CD4-positive, alpha-beta T cell treated with Interleukin-17A for 1 hour (primary cell): ENCODE measurements around the gene CALR3.
"Not testable (repeated sequence)": the region's sequence is repeated elsewhere in the genome, so short reads cannot be mapped to it uniquely, and the experiment has no call there.

ENCODE experiments used
- DNase-seq: peaks from one replicate; pipeline ENCODE4 v3.0.0-alpha.2; 2020

The CALR3 gene

GRCh38 chr19:16495982-16496612 is at the start of gene CALR3, which contains the start of gene C19orf44:
Gene CALR3 (minus strand): TSS chr19:16496167. CDS start chr19:16496129, 38 bp downstream.
Gene C19orf44 (plus strand): TSS chr19:16496394. CDS start chr19:16500793, 4,399 bp downstream.
- DNase-seq = peak; percentile 97

GRCh38 chr19:16544473-16545231 is 48.7 kb upstream of the CALR3 start:
- DNase-seq = no peak

GRCh38 chr19:16543734-16544133 is 47.8 kb upstream of the CALR3 start:
- not testable (repeated sequence) for DNase-seq

- DNase-seq = no peak
These were observed 47.0 kb upstream of the CALR3 start for GRCh38 chr19:16542910-16543472.

- DNase-seq = peak; percentile 95
These were observed 46.3 kb upstream of the CALR3 start, which contains the start of gene CHERP for GRCh38 chr19:16542045-16542909. Gene CHERP (minus strand): TSS chr19:16542437. CDS start chr19:16542378, 59 bp downstream.

- DNase-seq = no peak
These were observed 45.6 kb upstream of the CALR3 start for GRCh38 chr19:16541526-16542044.

GRCh38 chr19:16540948-16541347 is 45.0 kb upstream of the CALR3 start:
- DNase-seq = no peak

- no peak for DNase-seq
These were observed 41.1 kb upstream of the CALR3 start for GRCh38 chr19:16537111-16537510.

GRCh38 chr19:16536130-16536529 is 40.2 kb upstream of the CALR3 start:
- no peak for DNase-seq

- no peak for DNase-seq
These were observed 39.4 kb upstream of the CALR3 start for GRCh38 chr19:16535381-16535780.

GRCh38 chr19:16532440-16533234 is 36.7 kb upstream of the CALR3 start:
- no peak for DNase-seq

- no peak for DNase-seq
These were observed 35.4 kb upstream of the CALR3 start for GRCh38 chr19:16531380-16531669.

- no peak for DNase-seq
These were observed 34.8 kb upstream of the CALR3 start for GRCh38 chr19:16530540-16531379.

GRCh38 chr19:16529466-16530144 is 33.6 kb upstream of the CALR3 start:
- no peak for DNase-seq

- peak; percentile 58 for DNase-seq
These were observed 32.1 kb upstream of the CALR3 start for GRCh38 chr19:16527971-16528521.

GRCh38 chr19:16527334-16527935 is 31.5 kb upstream of the CALR3 start:
- DNase-seq = no peak

GRCh38 chr19:16525751-16526481 is 29.9 kb upstream of the CALR3 start:
- no peak for DNase-seq

GRCh38 chr19:16524991-16525734 is 29.2 kb upstream of the CALR3 start:
- DNase-seq = no peak
